NCI-H446 (cell line): Measurements from ENCODE around the gene RPS6KA2.

Experiments used
- DNase-seq, 2 experiments: peaks; one replicate each; lab custom pipeline; 2025; lab: John Stamatoyannopoulos, UW

The RPS6KA2 gene

DNA sequence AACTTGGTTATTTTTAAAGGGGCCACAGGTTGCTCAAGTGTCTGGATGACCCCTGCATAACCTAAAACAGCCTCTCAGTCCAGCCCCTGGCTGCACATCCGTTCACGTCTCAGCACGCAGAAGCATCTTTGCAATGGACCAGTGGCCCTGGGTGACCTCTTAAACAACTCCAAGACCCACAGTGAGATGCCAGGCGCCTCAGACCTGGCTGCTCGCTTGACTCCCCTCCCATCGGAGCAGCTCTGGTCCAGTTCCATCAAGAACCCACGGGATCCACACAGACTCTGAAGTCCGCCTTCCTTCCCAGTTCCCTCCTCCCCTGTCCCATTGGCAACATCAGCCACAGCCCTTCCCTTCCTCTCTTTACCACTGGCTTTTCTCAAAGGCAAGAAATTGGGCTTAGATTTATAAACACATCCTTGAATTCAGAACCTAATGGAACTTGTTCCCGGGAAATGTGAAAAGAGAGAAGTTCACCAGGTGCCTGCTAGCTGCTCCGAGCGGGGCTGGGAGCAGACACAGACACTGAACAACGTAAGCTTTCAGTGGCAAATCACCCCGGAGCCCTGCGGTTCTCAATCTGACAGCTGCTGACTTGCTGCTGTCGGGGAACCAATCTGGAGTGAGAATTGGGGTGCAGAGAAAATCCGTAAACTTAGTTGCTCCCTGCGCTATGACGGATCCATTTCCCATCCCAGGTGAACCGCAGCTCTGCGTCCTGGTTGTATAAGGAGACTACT is 204.7 kb downstream of the RPS6KA2 start:
- no peak for DNase-seq

DNA sequence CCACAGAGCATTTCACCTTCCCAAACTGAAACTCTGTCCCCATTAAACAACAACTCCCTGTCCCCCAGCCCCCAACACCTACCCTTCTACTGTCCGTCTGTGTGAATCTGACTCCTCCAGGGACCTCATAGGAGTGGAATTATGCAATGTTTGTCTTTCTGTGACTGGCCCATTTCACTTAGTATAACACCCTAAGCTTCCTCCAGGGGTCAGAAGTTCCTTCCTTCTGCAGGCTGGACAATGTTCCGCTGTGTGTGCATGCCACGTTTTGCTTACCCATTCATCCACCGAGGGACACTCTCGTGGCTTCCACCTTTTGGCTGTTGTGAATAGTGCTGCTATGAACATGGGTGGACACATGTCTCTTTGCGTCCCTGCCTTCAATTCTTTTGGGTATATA is 206.7 kb downstream of the RPS6KA2 start:
- DNase-seq: no peak

DNA sequence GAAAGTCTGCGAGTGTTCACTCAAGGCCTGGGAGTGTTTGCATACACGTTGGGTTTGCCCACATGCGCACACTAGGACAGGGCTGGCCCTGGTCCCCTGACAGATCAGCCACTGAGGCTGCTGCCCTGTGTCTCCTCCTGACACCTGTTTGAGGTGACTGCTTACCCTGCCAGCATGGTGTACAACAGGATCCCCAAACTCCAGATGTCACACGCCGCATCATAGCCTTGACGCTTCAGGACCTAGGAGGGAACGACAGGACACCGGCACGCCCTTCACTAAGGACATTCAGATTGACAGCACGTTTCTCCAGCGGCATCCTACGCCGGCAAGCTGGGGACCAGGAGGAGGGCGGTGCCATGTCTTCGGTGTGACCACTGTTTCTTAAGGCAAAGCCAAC is 207.3 kb downstream of the RPS6KA2 start:
- no peak for DNase-seq

DNA sequence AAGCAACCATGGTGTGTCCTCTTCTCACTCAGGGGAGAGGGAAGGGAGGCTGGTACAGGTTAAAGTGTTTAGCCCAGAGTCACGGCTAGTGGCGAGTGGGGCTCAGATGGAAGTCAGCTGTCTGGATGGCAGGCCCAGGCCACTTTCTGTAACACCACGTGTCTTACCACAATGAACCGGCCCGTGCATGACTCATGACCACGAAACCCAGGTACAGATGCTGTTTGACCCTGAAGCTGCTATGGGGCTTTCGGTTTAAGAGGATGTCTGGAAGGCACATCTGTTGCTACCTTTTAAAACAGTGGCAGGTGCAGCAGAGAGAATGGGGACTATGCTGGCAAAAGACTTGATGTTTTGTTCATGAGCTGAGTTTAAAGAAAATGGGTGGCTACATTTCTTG is 207.8 kb downstream of the RPS6KA2 start:
- DNase-seq: no peak

DNA sequence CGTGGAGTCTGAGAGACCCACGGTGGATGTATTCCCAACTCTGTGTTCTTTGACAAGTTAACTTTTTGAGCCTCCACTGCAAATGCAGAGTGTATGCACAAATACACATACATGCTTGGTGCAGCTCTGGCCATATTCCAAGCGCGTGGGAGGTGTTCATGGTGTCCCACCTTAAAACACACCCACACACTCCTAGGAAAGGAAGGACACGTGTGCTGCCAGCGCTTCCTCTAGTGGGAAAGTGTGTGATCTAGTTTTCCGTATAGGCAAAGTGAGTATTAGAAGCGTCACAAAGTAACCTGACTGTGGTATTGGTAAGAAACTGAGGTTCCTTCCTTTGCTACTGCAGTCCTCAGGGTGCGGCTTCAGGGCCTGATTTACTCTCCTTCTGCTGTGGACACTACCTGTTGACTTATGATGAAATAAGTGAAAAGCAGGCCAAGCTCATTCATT is 208.3 kb downstream of the RPS6KA2 start:
- no peak for DNase-seq

DNA sequence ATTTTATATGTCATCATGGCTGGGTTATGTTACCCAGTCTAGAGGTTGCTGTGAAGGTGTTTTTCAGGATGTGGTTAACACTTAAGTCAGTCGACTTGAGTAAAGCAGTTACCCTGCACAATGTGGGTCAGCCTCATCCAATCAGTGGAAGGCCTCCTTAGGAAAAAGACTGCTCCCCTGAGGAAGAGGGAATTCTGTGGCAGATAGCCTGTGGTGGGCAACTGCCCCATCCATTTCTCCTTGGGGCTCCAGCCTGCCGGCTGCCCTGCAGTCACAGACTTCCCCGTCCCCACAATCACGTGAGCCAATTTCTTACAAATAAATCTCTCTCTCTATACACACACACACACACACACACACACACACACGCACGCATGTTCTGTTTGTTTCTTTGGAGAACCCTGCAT is 209.8 kb downstream of the RPS6KA2 start:
- DNase-seq: no peak

DNA sequence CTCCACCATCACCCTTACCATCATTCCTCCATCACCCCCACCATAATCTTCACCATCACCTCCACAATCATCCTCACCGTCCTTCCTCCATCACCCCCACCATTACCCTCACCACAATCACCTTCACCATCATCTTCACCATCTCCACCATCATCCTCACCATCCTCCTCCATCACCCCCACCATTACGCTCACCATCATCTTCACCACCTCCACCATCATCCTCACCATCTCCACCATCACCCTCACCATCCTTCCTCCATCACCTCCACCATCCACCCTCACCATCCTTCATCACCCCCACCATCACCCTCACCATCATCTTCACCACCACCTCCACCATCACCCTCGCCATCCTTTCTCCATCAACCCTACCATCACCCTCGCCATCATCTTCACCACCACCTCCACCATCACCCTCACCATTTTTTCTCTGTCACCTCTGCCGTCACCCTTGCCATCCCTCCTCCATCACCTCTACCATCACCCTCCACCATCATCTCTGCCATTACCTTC is 211.2 kb downstream of the RPS6KA2 start:
- DNase-seq: no peak

DNA sequence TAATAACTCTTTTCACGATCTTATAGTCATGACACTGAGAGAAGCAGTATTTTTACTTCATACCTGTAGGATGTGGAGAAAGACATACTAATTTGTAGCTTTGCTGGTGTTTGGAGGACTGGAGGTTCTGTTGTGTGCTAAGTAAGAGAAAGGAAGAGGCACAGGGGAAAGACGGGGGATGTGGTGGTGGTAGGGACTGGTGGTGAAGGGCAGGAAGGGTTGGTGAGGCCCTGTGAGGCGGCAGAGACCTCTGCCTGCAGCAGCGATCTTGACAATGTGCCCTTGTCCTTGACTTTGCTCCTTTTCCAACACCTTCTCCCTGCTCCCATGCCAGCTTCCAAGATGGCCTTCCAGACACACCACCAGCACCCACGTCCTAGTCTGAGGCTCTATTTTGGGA is 211.7 kb downstream of the RPS6KA2 start:
- no peak for DNase-seq

DNA sequence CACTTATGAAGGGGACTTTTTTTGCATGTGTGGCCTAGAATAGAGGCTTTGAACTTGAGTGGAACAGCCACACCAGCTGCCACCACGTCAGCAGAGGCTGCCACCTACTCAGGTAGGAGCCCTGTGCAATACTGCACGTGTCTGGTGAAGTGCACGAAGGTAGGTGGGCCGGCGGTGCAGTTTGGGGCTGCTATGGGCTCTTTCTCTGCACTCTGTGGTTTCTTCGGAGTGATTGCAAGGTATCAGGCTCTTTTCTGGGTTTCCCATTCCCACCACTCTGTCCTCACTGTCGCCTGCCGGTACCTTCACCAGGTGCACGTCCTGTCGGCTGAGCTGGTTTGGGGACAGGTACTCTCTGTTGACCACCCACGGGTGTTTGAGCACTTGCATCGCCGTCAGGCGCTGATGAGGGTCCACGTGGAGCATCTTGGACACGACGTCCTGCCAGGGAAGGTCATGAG is 213.5 kb downstream of the RPS6KA2 start:
- DNase-seq: no peak

DNA sequence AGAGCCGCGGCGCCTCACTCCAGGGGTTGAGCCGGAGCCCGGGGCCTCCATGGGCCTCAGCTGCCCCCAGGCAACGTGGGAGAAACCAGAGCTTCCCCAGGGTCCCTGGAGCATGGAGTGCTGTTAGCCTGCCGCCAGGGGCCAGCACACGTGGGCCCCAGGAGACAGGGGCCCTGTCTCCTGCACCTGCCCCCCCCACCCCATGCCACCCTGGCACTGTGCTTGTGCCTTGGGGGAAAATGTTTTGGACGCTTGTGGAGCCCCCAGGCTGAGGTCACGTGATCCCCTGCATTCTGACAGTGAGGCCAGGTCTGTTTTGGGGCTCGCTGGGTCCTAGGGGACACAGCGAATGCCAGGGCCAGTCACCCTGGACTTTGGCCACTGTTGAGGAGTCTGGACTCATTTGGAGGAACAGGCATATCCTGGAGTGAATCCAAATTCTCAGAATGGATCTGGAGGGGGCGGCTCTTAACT is 214.1 kb downstream of the RPS6KA2 start:
- DNase-seq: no peak

DNA sequence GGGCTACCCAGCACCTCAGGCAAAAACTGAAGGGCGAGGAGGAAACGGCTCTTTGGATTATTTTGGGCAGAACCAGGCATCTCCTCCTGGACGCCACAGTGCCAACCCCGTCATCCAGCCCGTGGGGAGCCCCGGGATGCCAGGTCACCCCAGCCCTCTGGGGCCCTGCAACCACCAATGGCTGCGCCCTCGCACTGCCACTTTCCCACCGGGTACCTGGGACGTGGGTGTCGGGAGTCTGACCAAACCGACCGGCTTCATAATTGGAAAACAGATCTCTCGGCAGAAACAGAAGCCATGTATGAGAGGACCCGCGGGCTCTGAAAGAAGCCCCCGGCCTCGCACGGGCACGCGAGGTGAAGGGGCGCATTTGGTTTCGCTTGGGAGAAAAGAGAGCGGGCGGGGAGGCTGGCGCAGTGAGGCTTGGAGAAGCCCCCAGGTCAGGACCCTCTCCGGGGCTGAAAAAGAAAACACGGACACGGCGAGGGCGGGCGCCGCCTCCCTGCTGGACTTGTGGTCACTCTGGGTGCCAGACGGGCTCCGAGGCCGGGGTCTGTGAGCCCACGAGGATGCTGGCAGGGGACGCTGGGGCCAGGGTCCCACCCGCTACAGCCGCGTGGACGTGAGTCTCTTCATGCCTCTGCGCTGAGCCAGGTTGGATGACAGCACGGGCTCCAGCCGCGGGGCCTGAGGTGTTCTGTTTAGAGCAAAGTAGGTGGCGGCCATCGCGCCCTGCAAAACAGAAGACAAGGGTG is 214.7 kb downstream of the RPS6KA2 start:
- DNase-seq: no peak

DNA sequence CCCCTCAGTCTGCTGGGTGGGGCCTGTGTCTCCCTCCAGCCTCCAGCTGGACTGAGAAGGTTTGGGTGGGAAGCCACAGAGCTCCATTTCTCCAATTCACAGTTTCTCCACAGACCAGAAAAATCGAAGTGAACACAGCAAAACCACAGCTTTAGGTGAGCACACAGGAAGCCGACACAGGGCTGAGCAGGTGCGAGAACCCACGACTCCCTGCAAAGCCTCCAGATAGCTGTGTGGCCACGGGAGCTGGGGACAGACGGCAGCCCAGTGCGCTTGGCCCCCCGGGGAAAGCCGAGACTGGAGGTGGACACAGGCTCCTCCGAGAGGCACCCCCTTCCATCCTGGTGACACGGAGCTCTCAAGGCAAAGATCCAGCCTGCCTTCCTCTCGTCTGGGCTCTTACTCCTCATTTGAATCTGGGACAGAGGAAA is 215.3 kb downstream of the RPS6KA2 start:
- DNase-seq: no peak

DNA sequence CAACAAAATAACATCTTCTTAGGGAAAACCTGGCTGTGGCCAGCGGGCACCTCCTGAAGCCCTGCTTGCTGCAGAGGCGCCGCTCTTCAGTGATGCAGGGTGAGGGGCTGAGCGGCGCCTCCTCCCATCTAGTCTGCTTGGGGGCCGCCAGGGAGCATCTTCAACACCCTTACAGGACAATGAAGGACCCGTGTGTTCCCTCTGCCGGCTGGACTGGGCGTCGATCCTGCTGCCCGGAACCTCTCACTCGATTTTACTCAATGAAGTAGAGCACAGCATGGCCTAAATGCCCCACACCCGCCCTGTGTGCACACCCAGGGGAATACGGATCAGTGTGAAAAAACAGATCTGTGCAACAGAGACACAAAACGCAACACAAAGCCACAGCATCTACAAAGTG is 215.8 kb downstream of the RPS6KA2 start:
- DNase-seq: no peak

DNA sequence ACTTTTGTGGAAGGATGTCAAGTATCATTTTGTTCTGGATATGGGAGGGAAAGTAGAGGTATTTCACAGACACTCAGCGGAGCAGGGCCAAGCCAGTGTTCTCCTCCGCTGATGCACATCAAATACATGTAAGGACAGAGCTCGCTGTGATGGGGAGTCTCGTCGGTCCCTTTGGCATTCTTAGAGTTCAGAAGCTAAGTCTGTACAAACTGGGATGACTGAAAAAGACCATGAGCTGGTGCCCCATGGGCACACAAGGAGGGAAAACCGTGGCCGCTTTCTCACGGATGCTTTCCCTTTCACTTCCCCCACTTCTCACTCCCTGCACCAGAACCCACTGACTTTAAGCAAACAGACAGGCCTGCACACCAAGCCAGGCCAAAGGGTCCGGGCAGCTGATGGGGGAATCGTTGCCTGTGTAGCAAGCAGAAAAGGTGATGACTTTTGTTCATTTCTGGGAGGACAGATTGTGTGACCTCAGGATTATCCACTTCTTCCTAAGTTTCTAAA is 216.6 kb downstream of the RPS6KA2 start:
- DNase-seq: no peak

DNA sequence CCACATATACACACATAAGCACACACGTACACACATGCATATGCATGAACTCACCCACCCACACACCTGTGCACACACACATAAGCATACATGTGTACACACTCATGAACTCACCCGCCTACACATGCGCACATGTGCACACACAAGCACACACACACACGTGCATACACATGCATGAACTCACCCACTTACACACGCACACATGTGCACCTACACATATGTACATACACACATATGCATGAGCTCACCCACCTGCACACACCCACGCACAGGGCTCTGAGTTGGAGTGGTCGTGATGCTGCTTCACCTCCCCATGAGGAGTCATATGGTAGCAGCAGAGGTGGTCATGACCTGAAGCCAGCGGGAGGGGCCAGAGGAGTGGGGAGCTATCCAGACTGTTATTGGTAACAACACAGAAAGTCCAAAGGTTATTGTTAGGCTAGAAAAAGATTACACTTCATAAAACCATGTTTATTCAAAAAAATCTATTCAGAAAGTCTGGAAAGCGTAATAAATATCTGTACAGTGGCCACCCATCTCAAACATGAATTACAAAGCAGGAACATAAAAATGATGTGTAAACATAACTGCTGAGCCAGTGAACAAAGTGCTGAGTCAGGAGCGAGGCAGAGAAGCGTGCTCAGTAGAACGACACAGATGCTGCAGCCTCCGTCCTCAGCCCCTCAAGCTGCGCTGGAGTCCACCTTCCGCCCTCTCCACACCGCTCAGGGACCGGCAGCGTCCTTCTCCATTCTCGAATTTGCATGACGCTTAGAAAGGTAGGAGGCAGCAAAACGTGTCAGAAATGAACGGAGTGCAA is 217.9 kb downstream of the RPS6KA2 start:
- no peak for DNase-seq

DNA sequence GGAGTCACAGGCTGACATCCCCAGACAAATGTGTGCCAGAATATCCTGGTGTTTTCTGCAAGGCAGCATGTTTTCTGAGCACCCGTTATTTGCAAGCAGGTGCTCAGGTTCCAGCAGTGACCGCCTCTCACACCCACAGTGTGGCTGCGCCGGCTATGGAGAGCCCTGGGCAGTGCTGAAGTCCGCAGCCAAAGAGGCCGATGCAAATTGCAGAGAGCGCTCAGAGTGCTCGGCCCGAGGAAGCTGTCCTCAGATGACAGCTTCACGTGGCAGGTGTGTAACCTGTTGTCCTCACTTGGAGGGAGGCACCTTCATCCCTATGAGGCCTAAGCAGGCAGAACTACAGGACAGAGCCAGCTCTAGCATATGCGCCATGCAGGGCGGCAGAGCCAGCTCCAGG is 220.9 kb downstream of the RPS6KA2 start:
- DNase-seq: no peak

DNA sequence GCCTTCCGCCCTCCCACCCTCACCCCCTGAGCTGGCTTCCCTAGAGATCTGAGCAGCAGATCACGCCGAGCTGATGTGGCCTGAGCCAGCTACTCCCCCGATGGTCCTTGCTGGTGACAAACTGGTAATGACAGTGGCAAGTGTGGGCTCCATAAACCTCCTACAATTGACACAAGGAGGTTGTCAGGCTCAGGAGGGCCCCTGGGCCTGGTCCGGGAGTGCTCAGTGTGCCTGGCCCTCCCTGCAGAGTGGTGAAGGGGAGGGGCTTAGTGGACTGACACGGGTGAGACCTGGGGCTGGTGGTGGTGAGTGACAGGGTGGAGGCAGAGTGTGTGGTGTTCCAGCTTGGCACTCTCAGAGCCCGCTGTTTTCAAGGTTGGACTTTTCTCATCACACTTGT is 221.7 kb downstream of the RPS6KA2 start:
- no peak for DNase-seq

DNA sequence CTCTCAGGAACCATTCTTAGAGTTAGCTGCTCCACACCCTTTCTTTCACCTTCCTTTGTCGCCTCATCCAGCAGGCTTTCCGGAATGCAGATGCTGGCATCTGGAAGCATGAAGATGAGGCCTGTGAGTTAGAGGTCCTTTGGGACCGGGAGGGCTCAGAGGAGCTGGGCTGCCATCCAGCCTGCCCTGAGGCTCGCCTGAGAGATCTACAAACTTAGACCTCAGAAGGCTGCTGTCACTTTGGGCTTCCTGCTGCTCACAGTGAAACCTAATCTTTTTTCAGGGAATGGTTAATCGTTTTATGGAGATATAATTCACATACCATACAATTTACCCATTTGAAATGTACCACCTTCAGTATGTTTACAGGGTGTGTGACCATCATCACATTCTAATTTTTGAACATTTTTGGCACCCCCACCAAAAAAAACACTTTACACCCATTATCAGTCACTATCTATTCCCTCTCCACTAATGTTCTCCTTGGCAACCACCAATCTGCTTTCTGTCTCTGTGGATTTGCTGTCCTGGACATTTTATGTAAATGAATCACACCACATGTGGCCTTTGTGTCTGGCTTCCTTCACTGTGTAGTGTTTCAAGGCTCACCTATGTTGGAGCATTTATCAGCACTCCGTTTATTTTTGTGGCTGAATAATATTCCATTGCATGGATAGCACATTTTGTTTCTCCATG is 224.3 kb downstream of the RPS6KA2 start:
- no peak for DNase-seq

DNA sequence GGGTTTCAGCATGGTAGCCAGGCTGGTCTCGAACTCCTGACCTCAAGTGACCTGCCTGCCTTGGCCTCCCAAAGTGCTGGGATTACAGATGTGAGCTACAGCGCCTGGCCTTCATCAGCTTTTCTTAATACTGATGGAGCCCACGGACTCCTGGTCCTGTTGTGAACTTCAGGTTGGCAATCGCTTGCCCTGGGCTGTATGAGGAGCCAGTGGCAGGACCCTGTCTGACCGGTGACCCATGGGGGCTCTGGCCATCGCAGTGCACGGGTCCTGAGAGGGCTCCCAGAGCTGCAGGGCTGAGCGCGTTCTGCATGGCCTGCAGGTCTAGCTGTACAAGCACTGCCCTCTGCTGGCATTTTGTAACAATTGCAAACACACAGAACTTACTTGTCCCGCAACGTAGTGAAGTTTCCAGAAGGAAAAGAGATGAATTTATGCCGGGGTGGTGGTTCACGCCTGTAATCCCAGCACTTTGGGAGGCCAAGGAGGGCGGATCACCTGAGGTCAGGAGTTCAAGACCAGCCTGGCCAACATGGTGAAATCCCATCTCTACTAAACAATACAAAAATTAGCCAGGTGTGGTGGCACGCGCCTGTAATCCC is 226.3 kb downstream of the RPS6KA2 start:
- DNase-seq: peak; percentile 4 to 43

DNA sequence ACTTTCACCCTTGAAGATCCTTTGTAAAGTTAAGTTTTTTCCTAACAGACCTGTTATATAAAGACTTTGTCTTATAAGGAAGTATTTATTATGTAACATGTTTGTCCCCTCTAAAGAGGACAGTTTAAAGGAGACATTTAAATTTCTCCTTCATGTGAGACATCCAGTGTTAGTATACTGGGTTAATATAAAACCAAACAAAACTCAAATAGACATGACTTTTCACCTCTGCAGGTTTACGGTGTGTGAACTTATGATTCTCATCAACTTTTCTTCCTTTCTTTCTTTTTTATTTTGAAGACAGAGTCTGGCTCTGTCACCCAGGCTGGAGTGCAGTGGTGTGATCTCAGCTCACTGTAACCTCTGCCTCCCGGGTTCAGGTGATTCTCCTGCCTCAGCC is 226.9 kb downstream of the RPS6KA2 start:
- DNase-seq: no peak

DNA sequence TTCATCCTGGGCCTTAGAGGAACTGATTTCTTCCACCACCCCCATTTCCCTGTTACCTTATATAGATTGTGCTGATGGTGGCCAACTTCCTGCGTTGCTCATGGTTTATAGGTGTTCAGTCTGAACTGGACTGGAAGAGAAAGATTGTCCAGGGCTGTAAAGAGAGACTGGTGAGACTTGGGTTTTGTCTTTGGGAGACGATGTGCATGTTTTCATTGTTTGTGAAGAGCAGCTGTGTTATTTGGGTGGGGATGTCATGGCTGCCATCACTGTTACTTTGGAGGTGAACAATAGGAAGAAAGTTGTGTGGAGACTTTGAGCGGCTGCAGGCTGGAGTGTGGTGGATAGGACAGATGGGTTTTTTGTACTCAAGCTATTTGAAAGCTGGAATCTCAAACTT is 228.7 kb downstream of the RPS6KA2 start:
- DNase-seq: no peak
